Thyroid gland (tissue), 4 donors: ENCODE measurements around the gene GPR160. TPM values are rescaled to one million over a fixed set of nuclear protein-coding genes. Genes with fewer than 3 reads are reported as not detected.

ENCODE experiments used
- DNase-seq, 2 donors: peaks; one replicate each; pipeline ENCODE4 v3.0.0-alpha.2; 2019
- H3K27ac ChIP-seq, 3 donors: fragments of 200-600 bp; sonication (generic); 1 replicate in 2 of 3; 2 replicates in 1 of 3; pipeline ENCODE4 v1.5.1; 2016 to 2019; ENCODE audit warnings: mild to moderate bottlenecking in 1 of 3, moderate library complexity in 1 of 3
- H3K27me3 ChIP-seq: fragments of 200-600 bp; sonication (generic); one replicate; pipeline ENCODE4 v1.5.1; 2019
- H3K36me3 ChIP-seq, 2 donors: fragments of 200-600 bp; sonication (generic); one replicate each; pipeline ENCODE4 v1.5.1; 2016 to 2019
- H3K4me1 ChIP-seq, 2 donors: fragments of 200-600 bp; sonication (generic); one replicate each; pipeline ENCODE4 v1.5.1; 2017 to 2019
- H3K4me3 ChIP-seq, 3 donors: fragments of 200-600 bp; sonication (generic); replicated peaks in 1 of 3; 1 replicate in 2 of 3; 2 replicates in 1 of 3; pipeline ENCODE4 v1.5.1; 2016; ENCODE audit warnings: mild to moderate bottlenecking in 1 of 3
- H3K9me3 ChIP-seq: fragments of 200-600 bp; sonication (generic); one replicate; pipeline ENCODE4 v1.5.1; 2017
- CTCF ChIP-seq, 6 experiments: fragments of 200-600 bp in 3 of 6; fragments of 450-650 bp in 3 of 6; sonication (generic) in 3 of 6; IDR thresholded peaks; one replicate each; pipeline ENCODE4 v1.5.1; 2016 to 2019; ENCODE audit warnings: antibody characterized with exemption in 6 of 6, mild to moderate bottlenecking in 2 of 6, inconsistent platforms in 1 of 6, moderate library complexity in 1 of 6
- POLR2A ChIP-seq, 2 donors: fragments of 450-650 bp; IDR thresholded peaks; one replicate each; pipeline ENCODE4 v1.6.1; 2017; ENCODE audit warnings: antibody characterized with exemption in 2 of 2, mild to moderate bottlenecking in 2 of 2, moderate library complexity in 1 of 2
- WGBS, 2 donors: methylation state at CpG; one replicate each; pipeline ENCODE4 v1.1.5; 2017; 5-methylcytosine and 5-hydroxymethylcytosine counted together
- intact Hi-C: fragments of 100-400 bp; cut with DNase I; formaldehyde crosslinking; loops from one replicate; pipeline ENCODE4 v1.15.1; 2023
- total RNA-seq, 4 donors: library from RNA; depleted of rRNA; stranded (reverse); fragments of >200 nt; gene quantifications; one replicate each; pipeline ENCODE4 v1.2.3, GENCODE V29; 2016

Gene GPR160
- total RNA-seq, 4 donors from 2014 or later, result 9.3 to 17.5 (median 10.1) TPM

- intact Hi-C loops, result no loop called here
- Histone ChIP-seq H3K27me3 (no peaks in the 10 kb centered on the region), H3K4me3 (no peak overlapping the region), H3K36me3 (no peaks in the 10 kb centered on the region), H3K9me3 (no peaks in the 10 kb centered on the region), H3K27ac (no peak overlapping the region), H3K4me1 (peaks cover 0 to 4% of the 10 kb centered on the region in 2 donors)
- TF ChIP-seq POLR2A (IDR thresholded peaks at IDR 0.05), result no peak
- TF ChIP-seq CTCF (IDR thresholded peaks at IDR 0.05), result no peak
- no peak for DNase-seq
- 91 to 92% methylated on average over 3 of the region's 3 CpGs for WGBS, 2 donors
These were observed 19.1 kb downstream of the GPR160 start for GRCh38 chr3:170056710-170057454.

- Histone ChIP-seq H3K27ac (no peak overlapping the region), H3K4me1 (peaks cover 0 to 4% of the 10 kb centered on the region in 2 donors), H3K9me3 (no peaks in the 10 kb centered on the region), H3K27me3 (no peaks in the 10 kb centered on the region), H3K36me3 (no peaks in the 10 kb centered on the region), H3K4me3 (no peak overlapping the region)
- peak; percentile 67 to 77 for DNase-seq
- no peak for TF ChIP-seq CTCF (IDR thresholded peaks at IDR 0.05)
- no peak for TF ChIP-seq POLR2A (IDR thresholded peaks at IDR 0.05)
- intact Hi-C loops, result no loop called here
- 48 to 56% methylated on average over 3 of the region's 3 CpGs for WGBS, 2 donors
These were observed 19.8 kb downstream of the GPR160 start for GRCh38 chr3:170057550-170057949.

- no peak for DNase-seq
- WGBS, 2 donors, result 82 to 86% methylated on average over 6 of the region's 6 CpGs
- Histone ChIP-seq H3K4me3 (no peak overlapping the region), H3K27ac (no peak overlapping the region), H3K9me3 (no peaks in the 10 kb centered on the region), H3K27me3 (no peaks in the 10 kb centered on the region), H3K4me1 (peaks cover 0 to 4% of the 10 kb centered on the region in 2 donors), H3K36me3 (no peaks in the 10 kb centered on the region)
- TF ChIP-seq CTCF (IDR thresholded peaks at IDR 0.05), result no peak
- TF ChIP-seq POLR2A (IDR thresholded peaks at IDR 0.05), result no peak
- intact Hi-C loops, result no loop called here
These were observed 20.3 kb downstream of the GPR160 start for GRCh38 chr3:170058127-170058526.

- Histone ChIP-seq H3K27ac (no peak overlapping the region), H3K9me3 (no peaks in the 10 kb centered on the region), H3K4me1 (peaks cover 0 to 4% of the 10 kb centered on the region in 2 donors), H3K4me3 (no peak overlapping the region), H3K36me3 (no peaks in the 10 kb centered on the region), H3K27me3 (no peaks in the 10 kb centered on the region)
- intact Hi-C loops, result no loop called here
- 89 to 95% methylated on average over 1 of the region's 1 CpG for WGBS, 2 donors
- DNase-seq, result no peak
- TF ChIP-seq POLR2A (IDR thresholded peaks at IDR 0.05), result no peak
- TF ChIP-seq CTCF (IDR thresholded peaks at IDR 0.05), result no peak
These were observed 21.7 kb downstream of the GPR160 start for GRCh38 chr3:170059447-170059846.

- Histone ChIP-seq H3K27me3 (no peaks in the 10 kb centered on the region), H3K4me1 (peaks cover 0 to 4% of the 10 kb centered on the region in 2 donors), H3K36me3 (no peaks in the 10 kb centered on the region), H3K4me3 (no peak overlapping the region), H3K27ac (no peak overlapping the region), H3K9me3 (no peaks in the 10 kb centered on the region)
- WGBS, 2 donors, result 95 to 96% methylated on average over 20 of the region's 20 CpGs
- no peak for DNase-seq
- intact Hi-C loops, result no loop called here
- TF ChIP-seq CTCF (IDR thresholded peaks at IDR 0.05), result no peak
- TF ChIP-seq POLR2A (IDR thresholded peaks at IDR 0.05), result no peak
These were observed 24.3 kb downstream of the GPR160 start for GRCh38 chr3:170062068-170062467.
